Suprapubic skin (tissue), 3 donors: ENCODE measurements around the gene ARPC5.

ENCODE experiments used
- POLR2A ChIP-seq, 2 donors: fragments of 450-650 bp; IDR thresholded peaks; one replicate each; pipeline ENCODE4 v1.6.1; 2017; ENCODE audit warnings: antibody characterized with exemption in 2 of 2, mild to moderate bottlenecking in 2 of 2, moderate library complexity in 2 of 2
- TF ChIP-seq, protein P1 (sequence below), 2 donors: fragments of 200-600 bp in 1 of 2; fragments of 450-650 bp in 1 of 2; sonication (generic) in 1 of 2; IDR thresholded peaks; one replicate each; pipeline ENCODE4 v1.5.1; 2016 to 2019; ENCODE audit warnings: antibody characterized with exemption in 2 of 2, mild to moderate bottlenecking in 1 of 2, moderate library complexity in 1 of 2

DNA sequence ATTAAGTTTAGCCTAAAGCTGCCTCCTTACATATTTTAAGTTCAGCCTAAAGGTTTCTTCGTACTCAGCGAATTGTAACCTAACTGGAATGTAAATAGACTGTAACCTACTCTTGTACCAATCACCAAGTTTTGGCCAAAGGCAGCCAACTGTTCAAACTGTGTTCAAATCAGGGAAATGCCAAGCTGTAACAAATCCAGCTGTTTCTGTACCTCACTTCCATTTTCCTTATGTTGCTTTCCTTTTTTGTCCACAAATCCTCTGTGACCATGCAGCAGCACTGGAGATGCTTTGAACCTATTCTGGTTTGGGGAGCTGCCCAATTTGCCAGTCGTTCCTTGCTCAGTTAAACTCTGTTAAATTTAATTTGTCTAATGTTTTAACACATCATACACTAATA, 20.8 kb upstream of the ARPC5 start:
- TF ChIP-seq, protein P1, sequence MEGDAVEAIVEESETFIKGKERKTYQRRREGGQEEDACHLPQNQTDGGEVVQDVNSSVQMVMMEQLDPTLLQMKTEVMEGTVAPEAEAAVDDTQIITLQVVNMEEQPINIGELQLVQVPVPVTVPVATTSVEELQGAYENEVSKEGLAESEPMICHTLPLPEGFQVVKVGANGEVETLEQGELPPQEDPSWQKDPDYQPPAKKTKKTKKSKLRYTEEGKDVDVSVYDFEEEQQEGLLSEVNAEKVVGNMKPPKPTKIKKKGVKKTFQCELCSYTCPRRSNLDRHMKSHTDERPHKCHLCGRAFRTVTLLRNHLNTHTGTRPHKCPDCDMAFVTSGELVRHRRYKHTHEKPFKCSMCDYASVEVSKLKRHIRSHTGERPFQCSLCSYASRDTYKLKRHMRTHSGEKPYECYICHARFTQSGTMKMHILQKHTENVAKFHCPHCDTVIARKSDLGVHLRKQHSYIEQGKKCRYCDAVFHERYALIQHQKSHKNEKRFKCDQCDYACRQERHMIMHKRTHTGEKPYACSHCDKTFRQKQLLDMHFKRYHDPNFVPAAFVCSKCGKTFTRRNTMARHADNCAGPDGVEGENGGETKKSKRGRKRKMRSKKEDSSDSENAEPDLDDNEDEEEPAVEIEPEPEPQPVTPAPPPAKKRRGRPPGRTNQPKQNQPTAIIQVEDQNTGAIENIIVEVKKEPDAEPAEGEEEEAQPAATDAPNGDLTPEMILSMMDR (IDR thresholded peaks at IDR 0.05): no peak
- no peak for TF ChIP-seq POLR2A (IDR thresholded peaks at IDR 0.05)
